Spleen (tissue), 11 donors: ENCODE results near the gene PSME1. TPM values are rescaled to one million over a fixed set of nuclear protein-coding genes. Genes with fewer than 3 reads are reported as not detected.

Source experiments
- DNase-seq: peaks from one replicate; pipeline ENCODE4 v3.0.0-alpha.2; 2020
- H3K27ac ChIP-seq, 8 donors: fragments of 200-600 bp; sonication (generic) in 7 of 8; 1 replicate in 4 of 8; 2 replicates in 4 of 8; pipeline versions ENCODE4 v1.5.0 to v1.8.0; 2016 to 2021; ENCODE audit warnings: inconsistent platforms in 4 of 8, mild to moderate bottlenecking in 4 of 8, moderate library complexity in 1 of 8
- H3K27me3 ChIP-seq, 7 donors: fragments of 200-600 bp; sonication (generic) in 6 of 7; replicated peaks in 1 of 7; 1 replicate in 4 of 7; 2 replicates in 3 of 7; pipeline versions ENCODE4 v1.5.0 to v1.8.0; 2016 to 2021; ENCODE audit warnings: inconsistent platforms in 3 of 7, mild to moderate bottlenecking in 1 of 7
- H3K36me3 ChIP-seq, 6 donors: fragments of 200-600 bp; sonication (generic) in 5 of 6; 1 replicate in 4 of 6; 2 replicates in 2 of 6; pipeline versions ENCODE4 v1.5.0 to v1.8.0; 2016 to 2021; ENCODE audit warnings: inconsistent platforms in 2 of 6
- H3K4me1 ChIP-seq, 6 donors: fragments of 200-600 bp; sonication (generic) in 5 of 6; 1 replicate in 3 of 6; 2 replicates in 3 of 6; pipeline versions ENCODE4 v1.5.0 to v1.8.0; 2016 to 2021; ENCODE audit warnings: inconsistent platforms in 3 of 6
- H3K4me3 ChIP-seq, 8 donors: fragments of 200-600 bp; sonication (generic) in 7 of 8; 1 replicate in 4 of 8; 2 replicates in 4 of 8; pipeline versions ENCODE4 v1.5.0 to v1.8.0; 2016 to 2021; ENCODE audit warnings: inconsistent platforms in 4 of 8, mild to moderate bottlenecking in 4 of 8, moderate library complexity in 2 of 8
- H3K9me3 ChIP-seq, 8 donors: fragments of 200-600 bp; sonication (generic) in 7 of 8; 1 replicate in 4 of 8; 2 replicates in 4 of 8; pipeline versions ENCODE4 v1.5.0 to v1.8.0; 2016 to 2021; ENCODE audit warnings: inconsistent platforms in 4 of 8
- CTCF ChIP-seq, 11 experiments: fragments of 200-600 bp in 7 of 11; fragments of 450-650 bp in 4 of 11; sonication (generic) in 4 of 11; IDR thresholded peaks in 8 of 11; conservative IDR thresholded peaks in 3 of 11; 1 replicate in 7 of 11; 2 replicates in 4 of 11; pipeline versions ENCODE4 v1.4.0 to v1.8.0; 2016 to 2021; ENCODE audit warnings: antibody characterized with exemption in 11 of 11, inconsistent platforms in 4 of 11, mild to moderate bottlenecking in 1 of 11
- POLR2A ChIP-seq, 3 donors: fragments of 450-650 bp; IDR thresholded peaks; one replicate each; pipeline ENCODE4 v1.5.1; 2017; ENCODE audit warnings: antibody characterized with exemption in 3 of 3, mild to moderate bottlenecking in 1 of 3
- POLR2AphosphoS5 ChIP-seq, 3 donors: sonication (generic); formaldehyde crosslinking; IDR thresholded peaks; one replicate each; pipeline ENCODE4 v1.5.1; 2017; ENCODE audit warnings: antibody characterized with exemption in 3 of 3
- WGBS, 5 donors: extraction: QIAGEN DNeasy Blood & Tissue Kit in 3 of 5; methylation state at CpG; one replicate each; pipeline versions ENCODE4 v1.1.5 to v1.1.7; 2013 to 2018; 5-methylcytosine and 5-hydroxymethylcytosine counted together
- intact Hi-C: fragments of 100-400 bp; cut with DNase I; formaldehyde crosslinking; loops from one replicate; pipeline ENCODE4 v1.15.0; 2023; ENCODE audit warnings: low total_unique reads
- polyA plus RNA-seq, 3 donors: library from polyadenylated mRNA; stranded (reverse); fragments of 200-250 nt; gene quantifications; one replicate each; pipeline ENCODE4 v1.2.1, GENCODE V29; 2013
- total RNA-seq, 7 donors: library from RNA; depleted of rRNA in 3 of 7; stranded (reverse); fragments of >200 nt in 3 of 7; fragmentation: NEBNext Ultra II Directional in 4 of 7; extraction: Animal tissue kit (Norgen Biotek cat#: 25700) in 4 of 7; gene quantifications; one replicate each; pipeline versions ENCODE4 v1.1.0 to v1.2.1, GENCODE V29; 2016 to 2021
- donor health status: healthy with polysubstance abuse.
- donor health status: DM: no; HTN: no; CAD: no; lungs with moderate emphysema.
- donor health status: DM: no; HTN: no; CAD: no.
- donor health status: Bipolar disorder and iron deficiency.
- donor health status: healthy.
- donor health status: DM: no; HTN: no; CAD: no.
- donor health status: DM: yes; HTN: yes; CAD: no.

PSME1 gene
- total and polyA plus RNA-seq, 10 donors = 157 to 441 (median 253) TPM

DNA sequence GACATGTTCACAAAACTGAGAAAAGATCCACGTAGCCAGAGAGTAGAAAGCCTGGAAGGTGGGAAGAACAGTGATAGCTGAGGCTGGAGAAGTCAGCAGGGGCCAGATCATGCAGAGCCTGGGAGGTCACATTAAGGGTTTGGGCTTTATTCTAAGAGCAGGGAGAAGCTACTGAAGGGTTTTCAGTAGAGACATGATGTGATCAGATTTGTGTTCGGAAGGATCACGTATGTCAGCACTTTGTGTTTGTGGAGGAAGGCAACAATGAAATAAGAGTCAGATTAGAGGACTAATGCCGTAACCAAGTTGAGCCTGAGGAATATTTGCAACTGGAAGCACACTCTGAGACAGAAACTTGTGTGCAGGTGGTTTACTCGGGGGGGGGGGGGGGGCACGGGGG, 46.1 kb upstream of the PSME1 start:
- Histone ChIP-seq H3K4me3 (no peak overlapping the region), H3K27me3 (no peaks in the 10 kb centered on the region), H3K9me3 (no peaks in the 10 kb centered on the region), H3K36me3 (no peaks in the 10 kb centered on the region), H3K27ac (no peak overlapping the region), H3K4me1 (peaks cover 4 to 31% (median 21%) of the 10 kb centered on the region in 6 donors)
- DNase-seq = peak; percentile 1
- intact Hi-C loops = loop anchor here (5.0 kb wide), 1 partner anchor 78 kb away; no protein-coding TSS in a partner anchor
- 74 to 89% (median 86%) methylated on average over 6 of the region's 6 CpGs for WGBS, 5 donors
- TF ChIP-seq POLR2A (IDR thresholded peaks at IDR 0.05) (no peak), CTCF (IDR thresholded peaks at IDR 0.05 in 8 of 11, conservative IDR thresholded peaks at IDR 0.05 in 3 of 11) (no peak), POLR2AphosphoS5 (IDR thresholded peaks at IDR 0.05) (no peak)

GRCh38 chr14:24092110-24092504, 43.9 kb upstream of the PSME1 start:
- Histone ChIP-seq H3K27me3 (no peaks in the 10 kb centered on the region), H3K9me3 (no peaks in the 10 kb centered on the region), H3K4me3 (no peak overlapping the region), H3K27ac (peak overlapping the region in 2 of 8 donors; percentile 99 to 100), H3K36me3 (peaks cover 0 to 7% (median 0%) of the 10 kb centered on the region in 6 donors), H3K4me1 (peaks cover 10 to 52% (median 34%) of the 10 kb centered on the region in 6 donors)
- TF ChIP-seq CTCF (IDR thresholded peaks at IDR 0.05 in 8 of 11, conservative IDR thresholded peaks at IDR 0.05 in 3 of 11) (no peak), POLR2A (IDR thresholded peaks at IDR 0.05) (no peak), POLR2AphosphoS5 (IDR thresholded peaks at IDR 0.05) (no peak)
- peak; percentile 16 for DNase-seq
- intact Hi-C loops = loop anchor here (5.0 kb wide), 1 partner anchor 80 kb away; no protein-coding TSS in a partner anchor

GRCh38 chr14:24092505-24093206, 43.3 kb upstream of the PSME1 start:
- peak overlapping the region in 4 of 8 donors; percentile 97 to 100 (median 99) for H3K27ac ChIP-seq
- H3K9me3 ChIP-seq = no peaks in the 10 kb centered on the region
- H3K27me3 ChIP-seq = no peaks in the 10 kb centered on the region
- 83 to 91% (median 85%) methylated on average over 4 of the region's 4 CpGs for WGBS, 5 donors
- H3K4me1 ChIP-seq = peaks cover 10 to 52% (median 34%) of the 10 kb centered on the region in 6 donors
- peak; percentile 35 for DNase-seq
- intact Hi-C loops = loop anchor here (5.0 kb wide), 1 partner anchor 80 kb away; no protein-coding TSS in a partner anchor
- H3K36me3 ChIP-seq = peaks cover 0 to 12% (median under 1%) of the 10 kb centered on the region in 6 donors
- no peak overlapping the region for H3K4me3 ChIP-seq
- TF ChIP-seq POLR2AphosphoS5 (IDR thresholded peaks at IDR 0.05) (no peak), CTCF (IDR thresholded peaks at IDR 0.05 in 8 of 11, conservative IDR thresholded peaks at IDR 0.05 in 3 of 11) (no peak), POLR2A (IDR thresholded peaks at IDR 0.05) (no peak)

DNA sequence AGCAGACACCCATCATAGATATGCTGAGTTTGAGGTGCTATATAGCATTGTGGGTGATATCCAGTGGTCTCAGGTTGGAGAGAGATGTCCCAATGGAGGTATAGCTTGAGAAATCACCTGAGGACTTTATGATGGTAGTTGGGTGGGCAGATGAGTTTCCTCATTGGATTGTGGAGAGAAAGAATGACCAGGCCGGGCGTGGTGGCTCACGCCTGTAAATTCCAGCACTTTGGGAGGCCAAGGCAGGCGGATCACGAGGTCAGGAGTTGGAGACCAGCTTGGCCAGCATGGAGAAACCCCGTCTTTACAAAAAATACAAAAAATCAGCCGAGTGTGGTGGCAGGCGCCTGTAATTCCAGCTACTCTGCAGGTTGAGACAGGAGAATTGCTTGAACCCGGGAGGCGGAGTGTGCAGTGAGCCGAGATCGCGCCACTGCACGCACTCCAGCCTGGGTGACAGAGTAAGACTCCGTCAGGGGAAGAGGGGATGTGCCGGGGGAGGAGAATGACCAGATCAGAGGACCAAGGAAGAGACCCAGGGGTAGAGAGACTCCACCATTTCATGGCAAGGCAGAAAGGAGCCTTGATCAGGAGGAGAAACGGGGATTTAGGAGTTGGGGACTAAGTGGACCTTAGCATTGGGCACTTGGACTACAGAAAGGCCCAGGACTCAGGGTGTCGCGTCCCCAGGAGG, 42.6 kb upstream of the PSME1 start:
- 76 to 85% (median 82%) methylated on average over 19 of the region's 19 CpGs for WGBS, 5 donors
- H3K27ac ChIP-seq = peak overlapping the region; percentile 96 to 100 (median 99)
- peaks cover 0 to 19% (median 8%) of the 10 kb centered on the region in 6 donors for H3K36me3 ChIP-seq
- H3K9me3 ChIP-seq = no peaks in the 10 kb centered on the region
- no peaks in the 10 kb centered on the region for H3K27me3 ChIP-seq
- intact Hi-C loops = loop anchor here (5.0 kb wide), 1 partner anchor 81 kb away; no protein-coding TSS in a partner anchor
- TF ChIP-seq POLR2AphosphoS5 (IDR thresholded peaks at IDR 0.05) (no peak), CTCF (IDR thresholded peaks at IDR 0.05 in 8 of 11, conservative IDR thresholded peaks at IDR 0.05 in 3 of 11) (no peak), POLR2A (IDR thresholded peaks at IDR 0.05) (no peak)
- peak; percentile 72 for DNase-seq
- peak overlapping the region in 7 of 8 donors; percentile 63 to 90 (median 73) for H3K4me3 ChIP-seq
- peaks cover 10 to 52% (median 34%) of the 10 kb centered on the region in 6 donors for H3K4me1 ChIP-seq
